BLaER1 (cell line): Measurements from ENCODE around the gene OR9Q1.

Source experiments
- H3K27ac ChIP-seq: shearing (Covaris generic); formaldehyde crosslinking; 2 replicates; pipeline ENCODE4 v1.8.1; 2022
- H3K27me3 ChIP-seq: shearing (Covaris generic); formaldehyde crosslinking; 2 replicates; pipeline ENCODE4 v1.8.1; 2022
- H3K36me3 ChIP-seq: shearing (Covaris generic); formaldehyde crosslinking; 2 replicates; pipeline ENCODE4 v1.8.1; 2022
- H3K4me1 ChIP-seq: shearing (Covaris generic); formaldehyde crosslinking; 2 replicates; pipeline ENCODE4 v1.8.1; 2022
- H3K4me2 ChIP-seq: shearing (Covaris generic); formaldehyde crosslinking; 2 replicates; pipeline ENCODE4 v1.8.1; 2022
- H3K4me3 ChIP-seq: shearing (Covaris generic); formaldehyde crosslinking; 2 replicates; pipeline ENCODE4 v1.8.1; 2022
- H3K9ac ChIP-seq: shearing (Covaris generic); formaldehyde crosslinking; 2 replicates; pipeline ENCODE4 v1.8.1; 2022
- H3K9me3 ChIP-seq: shearing (Covaris generic); formaldehyde crosslinking; 2 replicates; pipeline ENCODE4 v1.8.1; 2022
- H4K20me1 ChIP-seq: shearing (Covaris generic); formaldehyde crosslinking; 2 replicates; pipeline ENCODE4 v1.8.1; 2022
- Cebpa-rat ChIP-seq: shearing (Covaris generic); IDR thresholded peaks from 2 replicates; pipeline ENCODE4 v1.8.1; 2022

The OR9Q1 gene

DNA sequence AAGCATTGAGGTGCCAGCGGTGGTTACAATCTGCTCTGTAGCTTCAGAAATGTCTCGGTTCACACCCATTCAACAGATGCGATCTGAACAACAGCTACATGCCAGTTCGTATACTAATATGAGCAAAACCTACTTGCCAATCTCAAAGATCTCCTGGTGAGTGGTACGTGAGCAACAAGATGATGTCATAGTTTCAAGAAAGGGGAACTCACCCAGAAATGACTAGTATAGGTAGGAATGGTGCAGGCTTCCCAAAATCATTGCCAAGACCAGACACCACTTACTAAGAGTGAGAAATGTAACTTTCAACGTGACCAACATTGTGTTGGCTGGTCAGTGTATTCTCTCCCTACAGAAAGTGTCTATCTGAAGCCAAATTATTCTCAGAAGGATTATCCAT, 38.1 kb downstream of the OR9Q1 start:
- no peaks in the 10 kb centered on the region for H3K9me3 ChIP-seq
- no peaks in the 10 kb centered on the region for H3K27me3 ChIP-seq
- H3K36me3 ChIP-seq: no peaks in the 10 kb centered on the region
- no peak overlapping the region for H3K4me3 ChIP-seq
- H3K4me2 ChIP-seq: no peak overlapping the region
- no peaks in the 10 kb centered on the region for H4K20me1 ChIP-seq
- no peak overlapping the region for H3K9ac ChIP-seq
- H3K27ac ChIP-seq: no peak overlapping the region
- peaks cover 6% of the 10 kb centered on the region; the same call in 1 of the 2 replicates for H3K4me1 ChIP-seq
- TF ChIP-seq Cebpa-rat: no peak

DNA sequence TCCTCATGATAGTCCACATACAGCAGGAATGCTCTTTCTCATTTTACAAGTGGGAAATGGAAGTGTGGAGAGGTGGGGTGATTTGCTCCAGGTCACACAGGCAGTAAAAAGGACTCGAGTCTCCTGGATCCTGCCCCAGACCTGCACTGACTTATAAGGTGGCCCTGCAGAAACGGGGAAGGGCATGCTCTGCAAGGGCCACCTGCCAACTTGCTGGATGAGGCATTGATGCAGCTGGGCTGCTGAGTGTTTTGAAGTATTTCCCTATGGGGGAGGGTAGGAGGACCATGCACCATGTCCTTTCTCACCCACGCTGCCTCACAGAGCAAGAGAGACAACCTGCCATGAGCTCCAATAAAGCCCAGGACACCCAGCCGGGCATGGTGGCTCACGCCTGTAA, 44.0 kb downstream of the OR9Q1 start:
- H3K4me2 ChIP-seq: no peak overlapping the region
- no peak overlapping the region for H3K4me3 ChIP-seq
- no peaks in the 10 kb centered on the region for H4K20me1 ChIP-seq
- no peak overlapping the region for H3K9ac ChIP-seq
- no peaks in the 10 kb centered on the region for H3K36me3 ChIP-seq
- H3K4me1 ChIP-seq: peaks cover 7% of the 10 kb centered on the region; the same call in 1 of the 2 replicates
- no peak for TF ChIP-seq Cebpa-rat
- no peak overlapping the region for H3K27ac ChIP-seq
- no peaks in the 10 kb centered on the region for H3K9me3 ChIP-seq
- no peaks in the 10 kb centered on the region for H3K27me3 ChIP-seq

DNA sequence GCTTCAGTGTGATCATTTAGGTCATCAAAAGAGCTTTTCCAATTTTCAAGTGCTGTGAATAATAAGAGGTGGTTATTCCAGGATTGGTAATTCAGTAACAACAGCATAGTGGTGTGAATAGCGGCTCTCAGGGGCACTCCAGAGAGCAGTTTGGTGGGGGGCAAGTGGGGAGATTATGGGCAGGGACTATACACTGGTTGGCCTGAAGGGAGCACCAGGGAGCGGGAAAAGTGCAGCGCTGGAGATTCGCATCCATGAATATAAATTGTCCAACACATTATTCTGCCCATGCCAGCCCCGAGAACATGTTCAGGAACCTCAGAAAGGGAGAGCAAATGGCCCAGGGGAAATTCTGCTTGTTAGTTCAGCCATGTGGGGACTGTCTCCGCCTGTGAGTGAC, 45.0 kb downstream of the OR9Q1 start:
- H3K27me3 ChIP-seq: no peaks in the 10 kb centered on the region
- no peak overlapping the region for H3K27ac ChIP-seq
- TF ChIP-seq Cebpa-rat: no peak
- peaks cover 7% of the 10 kb centered on the region; the same call in 1 of the 2 replicates for H3K4me1 ChIP-seq
- no peak overlapping the region for H3K4me3 ChIP-seq
- H4K20me1 ChIP-seq: no peaks in the 10 kb centered on the region
- H3K4me2 ChIP-seq: no peak overlapping the region
- H3K9me3 ChIP-seq: no peaks in the 10 kb centered on the region
- H3K36me3 ChIP-seq: no peaks in the 10 kb centered on the region
- no peak overlapping the region for H3K9ac ChIP-seq

DNA sequence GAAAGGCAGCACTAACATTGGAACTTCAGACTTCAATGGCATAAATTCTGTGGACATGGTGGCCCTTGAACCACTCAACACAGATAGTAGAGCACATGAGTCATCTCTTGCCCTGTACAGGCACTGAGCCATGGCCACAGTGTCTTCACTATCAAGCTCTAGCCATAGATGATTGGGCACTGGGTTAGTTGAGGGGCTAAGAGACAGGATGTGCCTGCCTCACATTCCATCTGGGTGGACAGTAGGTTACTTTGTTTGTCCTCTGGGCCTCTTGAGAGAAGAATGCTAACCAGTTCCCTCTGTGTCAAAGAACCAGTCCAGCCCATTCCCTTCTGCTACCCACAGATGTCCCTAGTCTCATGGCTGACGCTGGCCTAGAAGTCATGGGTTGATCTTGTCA, 46.9 kb downstream of the OR9Q1 start:
- no peaks in the 10 kb centered on the region for H4K20me1 ChIP-seq
- no peak for TF ChIP-seq Cebpa-rat
- H3K4me3 ChIP-seq: no peak overlapping the region
- no peaks in the 10 kb centered on the region for H3K27me3 ChIP-seq
- peaks cover 7% of the 10 kb centered on the region; the same call in 1 of the 2 replicates for H3K4me1 ChIP-seq
- H3K9me3 ChIP-seq: no peaks in the 10 kb centered on the region
- H3K9ac ChIP-seq: no peak overlapping the region
- H3K27ac ChIP-seq: no peak overlapping the region
- H3K36me3 ChIP-seq: no peaks in the 10 kb centered on the region
- no peak overlapping the region for H3K4me2 ChIP-seq

DNA sequence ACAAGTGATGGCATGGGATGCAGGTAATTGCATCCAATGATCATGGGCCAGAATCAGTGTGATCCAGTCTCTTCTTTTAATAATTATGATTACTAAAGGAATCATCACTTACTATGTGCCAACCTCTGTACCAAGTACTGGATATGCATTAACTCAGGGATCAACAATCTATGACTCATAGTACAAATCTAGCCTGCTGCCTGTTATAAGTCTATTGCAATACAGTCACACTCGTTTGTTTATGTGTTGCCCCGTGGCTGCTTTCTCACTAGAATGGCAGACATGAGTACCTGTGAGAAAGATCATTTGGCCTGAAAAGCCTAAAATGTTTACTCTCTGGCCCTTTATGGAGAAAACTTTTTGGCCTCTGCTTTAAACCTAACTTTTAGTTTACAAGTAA, 52.1 kb downstream of the OR9Q1 start:
- Histone ChIP-seq H3K4me3 (no peak overlapping the region), H3K4me2 (no peak overlapping the region), H4K20me1 (no peaks in the 10 kb centered on the region), H3K36me3 (no peaks in the 10 kb centered on the region), H3K27me3 (no peaks in the 10 kb centered on the region), H3K9me3 (no peaks in the 10 kb centered on the region), H3K4me1 (no peaks in the 10 kb centered on the region), H3K9ac (no peak overlapping the region), H3K27ac (no peak overlapping the region)
- no peak for TF ChIP-seq Cebpa-rat

DNA sequence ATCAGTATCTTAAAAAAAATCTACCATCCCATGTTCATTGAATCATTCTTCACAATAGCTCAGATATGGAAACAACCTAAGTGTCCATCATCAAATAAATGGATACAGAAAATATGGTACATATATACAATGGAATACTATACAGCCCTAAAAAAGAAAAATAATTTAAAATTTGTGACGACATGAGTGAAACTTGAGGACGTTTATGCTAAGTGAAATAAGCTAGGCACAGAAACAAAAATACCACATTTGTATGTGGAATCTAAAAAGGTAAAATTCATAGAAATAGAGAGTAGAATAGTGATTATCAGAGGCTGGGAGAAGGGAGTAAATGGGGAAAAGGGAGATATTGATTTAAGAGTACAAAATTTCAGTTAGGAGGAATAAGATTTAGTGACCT, 62.8 kb downstream of the OR9Q1 start:
- Histone ChIP-seq H3K36me3 (no peaks in the 10 kb centered on the region), H3K27me3 (no peaks in the 10 kb centered on the region), H3K9me3 (no peaks in the 10 kb centered on the region), H3K4me1 (no peaks in the 10 kb centered on the region), H3K9ac (no peak overlapping the region), H4K20me1 (no peaks in the 10 kb centered on the region), H3K4me2 (no peak overlapping the region), H3K4me3 (no peak overlapping the region), H3K27ac (no peak overlapping the region)
- TF ChIP-seq Cebpa-rat: no peak

DNA sequence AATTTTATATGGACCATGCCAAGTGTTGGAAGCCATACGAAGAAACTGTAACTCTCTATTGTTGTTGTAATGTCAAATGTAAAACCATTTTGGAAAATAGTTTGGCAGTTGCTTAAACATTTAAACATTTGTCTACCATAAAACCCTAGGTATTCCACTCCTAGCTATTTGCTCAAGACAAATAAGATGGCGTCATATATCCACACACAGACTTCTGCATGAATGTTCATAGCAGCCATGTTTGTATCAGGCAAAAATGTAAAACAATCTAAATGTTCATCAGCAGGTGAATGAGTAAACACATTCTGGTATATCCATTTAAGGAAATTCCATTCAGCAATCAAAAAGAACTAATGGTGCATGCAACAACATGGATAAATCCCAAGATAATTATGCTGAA, 73.8 kb downstream of the OR9Q1 start:
- TF ChIP-seq Cebpa-rat: no peak
- Histone ChIP-seq H3K27ac (no peak overlapping the region), H3K4me3 (no peak overlapping the region)

DNA sequence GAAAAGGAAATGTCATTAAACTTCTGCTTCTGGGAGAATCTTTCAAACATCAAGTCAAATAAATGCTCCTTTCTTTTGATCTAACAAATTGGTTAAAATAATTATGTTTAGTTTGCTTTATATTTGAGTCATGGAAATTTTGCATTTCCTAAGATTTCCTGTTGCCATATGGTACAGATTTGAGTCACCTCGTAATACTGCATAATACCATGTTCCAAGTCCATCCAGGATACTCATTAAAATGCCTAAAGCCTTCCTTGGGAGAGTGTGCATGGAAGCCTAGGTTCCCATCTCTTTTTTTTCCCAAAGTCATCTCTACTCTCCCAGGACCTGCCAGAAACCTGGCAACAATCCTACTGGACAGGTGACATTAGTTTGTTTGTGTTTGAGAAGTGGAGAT, 97.4 kb downstream of the OR9Q1 start:
- no peak for TF ChIP-seq Cebpa-rat
- no peak overlapping the region for H3K4me2 ChIP-seq
- H3K9me3 ChIP-seq: no peaks in the 10 kb centered on the region
- no peaks in the 10 kb centered on the region for H3K27me3 ChIP-seq
- no peaks in the 10 kb centered on the region for H4K20me1 ChIP-seq
- H3K4me1 ChIP-seq: no peaks in the 10 kb centered on the region
- no peak overlapping the region for H3K9ac ChIP-seq
- no peak overlapping the region for H3K4me3 ChIP-seq
- H3K27ac ChIP-seq: no peak overlapping the region
- no peaks in the 10 kb centered on the region for H3K36me3 ChIP-seq

More for the DNA sequence above, 73.8 kb downstream of the OR9Q1 start:
- Histone ChIP-seq H3K4me2 (no peak overlapping the region), H3K9ac (no peak overlapping the region), H4K20me1 (no peaks in the 10 kb centered on the region), H3K9me3 (no peaks in the 10 kb centered on the region), H3K36me3 (no peaks in the 10 kb centered on the region), H3K4me1 (no peaks in the 10 kb centered on the region), H3K27me3 (no peaks in the 10 kb centered on the region)

DNA sequence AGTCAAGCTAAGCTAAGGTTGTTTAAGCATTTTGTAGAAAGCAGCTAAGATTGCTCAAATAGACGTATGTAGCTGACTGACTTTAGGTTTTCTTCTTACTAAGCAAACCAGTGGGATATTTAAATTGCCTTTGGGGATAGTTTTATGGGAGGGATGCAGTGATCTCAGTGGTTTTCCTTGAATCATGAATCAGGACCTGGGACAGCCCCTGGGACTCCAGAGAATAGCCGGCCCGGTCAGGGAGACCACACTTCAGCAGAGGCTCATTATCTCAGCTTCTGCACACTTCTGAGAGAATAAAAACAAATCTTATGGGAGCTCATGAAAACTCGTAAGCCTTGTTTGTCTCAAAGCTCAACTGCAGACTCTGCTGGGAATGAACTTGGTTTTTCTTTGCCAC, 101.8 kb downstream of the OR9Q1 start, which contains the start of gene OR9I1:
TSS of gene OR9I1 (minus strand) at position 62 of the 400 bp plus-strand sequence. CDS start 6,086 bp downstream, outside the sequence.
- no peak for TF ChIP-seq Cebpa-rat
- Histone ChIP-seq H4K20me1 (no peaks in the 10 kb centered on the region), H3K4me2 (no peak within 1 kb of the TSS), H3K9me3 (no peaks in the 10 kb centered on the region), H3K27ac (no peak within 1 kb of the TSS), H3K36me3 (no peaks in the 10 kb centered on the region), H3K4me3 (no peak within 1 kb of the TSS), H3K27me3 (no peaks in the 10 kb centered on the region), H3K9ac (no peak within 1 kb of the TSS), H3K4me1 (no peaks in the 10 kb centered on the region)

DNA sequence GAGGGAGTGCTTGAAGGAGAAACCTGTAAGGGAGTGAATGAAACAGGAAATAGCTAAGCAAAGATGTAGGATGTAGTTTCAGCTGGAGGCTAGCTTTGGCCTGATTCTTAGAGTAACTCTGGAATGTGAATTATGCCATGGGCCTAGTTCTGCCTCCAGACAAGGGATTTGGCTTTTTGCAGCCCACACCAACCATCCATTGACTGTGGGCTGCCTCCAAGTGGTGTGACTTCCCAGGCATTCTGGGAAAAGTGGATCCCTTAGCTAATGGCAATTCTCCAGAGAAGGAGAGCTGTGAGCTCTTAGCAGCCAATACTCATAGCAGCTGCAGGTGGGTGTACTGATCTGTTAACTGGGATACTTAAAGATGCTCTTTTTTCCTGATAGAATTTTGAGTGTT, 103.7 kb downstream of the OR9Q1 start:
- no peak overlapping the region for H3K4me3 ChIP-seq
- no peaks in the 10 kb centered on the region for H3K4me1 ChIP-seq

More for the DNA sequence above, 103.7 kb downstream of the OR9Q1 start:
- H3K36me3 ChIP-seq: no peaks in the 10 kb centered on the region
- no peaks in the 10 kb centered on the region for H4K20me1 ChIP-seq
- no peak overlapping the region for H3K4me2 ChIP-seq
- H3K27ac ChIP-seq: no peak overlapping the region
- no peak overlapping the region for H3K9ac ChIP-seq
- H3K9me3 ChIP-seq: no peaks in the 10 kb centered on the region
- TF ChIP-seq Cebpa-rat: no peak
- H3K27me3 ChIP-seq: no peaks in the 10 kb centered on the region
